H1 (cell line): Measurements from ENCODE around the gene TLL2. TPM values are rescaled to one million over a fixed set of nuclear protein-coding genes. Genes with fewer than 3 reads are reported as not detected.

Experiments used
- CTCF ChIA-PET: fragments of 300-600 bp; sonication (Branson Sonifier 250); formaldehyde crosslinking; loops from one replicate; lab custom pipeline; 2021; ENCODE audit not compliant: partially characterized antibody; lab: Charles Lee
- POLR2A ChIA-PET: fragments of 300-600 bp; sonication (Branson Sonifier 250); formaldehyde crosslinking; loops from one replicate; lab custom pipeline; 2021; ENCODE audit warnings: inconsistent platforms; ENCODE audit not compliant: partially characterized antibody; lab: Charles Lee
- DNase-seq, 2 experiments: peaks; one replicate each; pipeline versions ENCODE4 v3.0.0 to v3.0.0-alpha.2; 2010 to 2022; ENCODE audit warnings: low spot score in 2 of 2, low read depth in 1 of 2, mixed read lengths in 1 of 2
- FAIRE-seq: peaks from 2 replicates; lab custom pipeline; 2011; peaks lifted over from hg19 to GRCh38; lab: Jason Lieb, UNC
- H2AFZ ChIP-seq: 2 replicates; pipeline ENCODE4 v1.8.1; 2012; ENCODE audit warnings: low read length, inconsistent platforms
- H2AK5ac ChIP-seq: 2 replicates; pipeline ENCODE4 v1.6.1; 2013; ENCODE audit warnings: low read depth, low read length
- H2BK120ac ChIP-seq: replicated peaks from 2 replicates; pipeline ENCODE3; 2013; ENCODE audit warnings: low read depth, low read length, inconsistent platforms
- H2BK12ac ChIP-seq: 2 replicates; pipeline ENCODE4 v1.6.1; 2013; ENCODE audit warnings: low read depth, low read length
- H2BK15ac ChIP-seq: 2 replicates; pipeline ENCODE4 v1.6.1; 2013; ENCODE audit warnings: low read length
- H2BK20ac ChIP-seq: 2 replicates; pipeline ENCODE4 v1.6.1; 2013; ENCODE audit warnings: low read length
- H2BK5ac ChIP-seq: 2 replicates; pipeline ENCODE4 v1.6.1; 2013; ENCODE audit warnings: low read depth, low read length
- H3K14ac ChIP-seq: 2 replicates; pipeline ENCODE4 v1.6.1; 2013; ENCODE audit warnings: inconsistent platforms; ENCODE audit not compliant: insufficient read length
- H3K18ac ChIP-seq: 2 replicates; pipeline ENCODE4 v1.6.1; 2013; ENCODE audit warnings: low read length; ENCODE audit errors: extremely low read depth
- H3K23ac ChIP-seq: 2 replicates; pipeline ENCODE4 v1.6.1; 2013; ENCODE audit warnings: inconsistent platforms; ENCODE audit not compliant: insufficient read length
- H3K23me2 ChIP-seq: 2 replicates; pipeline ENCODE4 v1.6.1; 2013; ENCODE audit warnings: low read depth, low read length
- H3K27ac ChIP-seq: 2 replicates; pipeline ENCODE4 v1.6.1; 2011; ENCODE audit warnings: low read depth, low read length, inconsistent platforms
- H3K27me3 ChIP-seq, 4 experiments: replicated peaks in 1 of 4; 1 replicate in 1 of 4; 2 replicates in 3 of 4; pipeline versions ENCODE4 v1.6.1 to v1.8.1; 2011 to 2013; ENCODE audit warnings: low read length in 3 of 4, mild to moderate bottlenecking in 3 of 4, inconsistent platforms in 2 of 4, mixed read lengths in 2 of 4, moderate library complexity in 1 of 4; ENCODE audit not compliant: control insufficient read depth in 3 of 4, insufficient read depth in 3 of 4; ENCODE audit errors: extremely low read depth in 1 of 4
- H3K36me3 ChIP-seq, 4 experiments: 2 replicates each; pipeline versions ENCODE4 v1.6.1 to v1.8.1; 2011 to 2013; ENCODE audit warnings: mild to moderate bottlenecking in 4 of 4, low read length in 3 of 4, moderate library complexity in 2 of 4, control low read depth in 1 of 4, inconsistent platforms in 1 of 4; ENCODE audit not compliant: insufficient read depth in 4 of 4, control insufficient read depth in 2 of 4
- H3K4ac ChIP-seq: replicated peaks from 2 replicates; pipeline ENCODE3; 2013; ENCODE audit warnings: low read length, low read depth, mixed read lengths, inconsistent platforms; ENCODE audit not compliant: insufficient read length
- H3K4me1 ChIP-seq, 4 experiments: replicated peaks in 1 of 4; 1 replicate in 1 of 4; 2 replicates in 3 of 4; pipeline versions ENCODE4 v1.6.1 to v1.8.1; 2011 to 2013; ENCODE audit warnings: low read length in 3 of 4, inconsistent platforms in 2 of 4, mixed read lengths in 1 of 4; ENCODE audit not compliant: insufficient read depth in 4 of 4, control insufficient read depth in 3 of 4
- H3K4me2 ChIP-seq, 2 experiments: 2 replicates each; pipeline versions ENCODE4 v1.6.1 to v1.8.1; 2011 to 2013; ENCODE audit warnings: low read depth in 2 of 2, low read length in 2 of 2, control low read depth in 1 of 2, inconsistent platforms in 1 of 2, mild to moderate bottlenecking in 1 of 2; ENCODE audit not compliant: insufficient read depth in 1 of 2
- H3K4me3 ChIP-seq, 4 experiments: fragments of 200-600, 300-600 bp in 1 of 4; sonication (generic), shearing (Covaris generic), sonication (Bioruptor Twin) in 1 of 4; 2 replicates each; pipeline versions ENCODE4 v1.5.1 to v1.8.1; 2011 to 2016; ENCODE audit warnings: low read length in 4 of 4, low read depth in 3 of 4, control low read depth in 2 of 4, inconsistent platforms in 2 of 4, mild to moderate bottlenecking in 2 of 4, mixed read lengths in 1 of 4, moderate library complexity in 1 of 4; ENCODE audit not compliant: insufficient read depth in 2 of 4; ENCODE audit errors: extremely low read depth in 1 of 4
- H3K56ac ChIP-seq: replicated peaks from 2 replicates; pipeline ENCODE3; 2013; ENCODE audit warnings: low read depth, mild to moderate bottlenecking, mixed read lengths, low read length, inconsistent platforms; ENCODE audit not compliant: insufficient read length
- H3K79me1 ChIP-seq: 2 replicates; pipeline ENCODE4 v1.6.1; 2013; ENCODE audit warnings: low read depth, low read length, control low read depth
- H3K79me2 ChIP-seq, 2 experiments: 2 replicates each; pipeline versions ENCODE4 v1.6.1 to v1.8.1; 2012 to 2013; ENCODE audit warnings: low read length in 2 of 2, mild to moderate bottlenecking in 2 of 2, inconsistent platforms in 1 of 2; ENCODE audit not compliant: insufficient read depth in 2 of 2, control insufficient read depth in 1 of 2
- H3K9ac ChIP-seq, 4 experiments: replicated peaks in 1 of 4; 1 replicate in 1 of 4; 2 replicates in 3 of 4; pipeline versions ENCODE4 v1.6.1 to v1.8.1; 2011 to 2013; ENCODE audit warnings: low read depth in 3 of 4, low read length in 3 of 4, control low read depth in 2 of 4, mild to moderate bottlenecking in 2 of 4, moderate library complexity in 2 of 4, inconsistent platforms in 1 of 4; ENCODE audit errors: extremely low read depth in 1 of 4
- H3K9me3 ChIP-seq, 2 experiments: 2 replicates each; pipeline versions ENCODE4 v1.6.1 to v1.8.1; 2012 to 2013; ENCODE audit warnings: mild to moderate bottlenecking in 2 of 2, moderate library complexity in 2 of 2, control low read depth in 1 of 2, inconsistent platforms in 1 of 2, low read depth in 1 of 2, low read length in 1 of 2, mixed read lengths in 1 of 2; ENCODE audit not compliant: insufficient read depth in 2 of 2
- H4K20me1 ChIP-seq, 2 experiments: replicated peaks in 1 of 2; 2 replicates each; pipeline versions ENCODE3 to v1.8.1; 2011 to 2013; ENCODE audit warnings: inconsistent platforms in 2 of 2, low read length in 2 of 2, mild to moderate bottlenecking in 1 of 2; ENCODE audit not compliant: insufficient read depth in 2 of 2, control insufficient read depth in 1 of 2
- H4K5ac ChIP-seq: 2 replicates; pipeline ENCODE4 v1.6.1; 2013; ENCODE audit warnings: low read length, low read depth, mixed read lengths, inconsistent platforms; ENCODE audit not compliant: insufficient read length
- H4K8ac ChIP-seq: 2 replicates; pipeline ENCODE4 v1.8.0; 2013; ENCODE audit warnings: mild to moderate bottlenecking, moderate library complexity, low read length, inconsistent platforms; ENCODE audit not compliant: insufficient read depth; ENCODE audit errors: extremely low read depth
- H4K91ac ChIP-seq: replicated peaks from 2 replicates; pipeline ENCODE3; 2013; ENCODE audit warnings: low read length, mixed read lengths, inconsistent platforms; ENCODE audit not compliant: insufficient read length
- EGR1 ChIP-seq: IDR thresholded peaks from 2 replicates; pipeline ENCODE4 v1.6.1; 2011; ENCODE audit warnings: low read depth, low read length, borderline replicate concordance
- GTF2F1 ChIP-seq: IDR thresholded peaks from 2 replicates; pipeline ENCODE4 v1.6.1; 2012; ENCODE audit warnings: low read depth, low read length, improper control_type of control experiment, borderline replicate concordance
- HDAC2 ChIP-seq, 2 experiments: fragments of 300-600 bp in 1 of 2; sonication (generic) in 1 of 2; IDR thresholded peaks; 2 replicates each; pipeline ENCODE4 v1.6.1; 2011 to 2012; ENCODE audit warnings: low read depth in 2 of 2, low read length in 2 of 2, mild to moderate bottlenecking in 2 of 2, moderate library complexity in 2 of 2, borderline replicate concordance in 1 of 2, inconsistent platforms in 1 of 2
- HDAC6 ChIP-seq: IDR thresholded peaks from one replicate; pipeline ENCODE4 v1.7.1; 2012; ENCODE audit warnings: low read depth, mild to moderate bottlenecking, inconsistent platforms, low read length, moderate library complexity
- JUN ChIP-seq: IDR thresholded peaks from 2 replicates; pipeline ENCODE4 v1.6.1; 2011; ENCODE audit warnings: low read depth, mild to moderate bottlenecking, improper control_type of control experiment, low read length
- KDM4A ChIP-seq: IDR thresholded peaks from one replicate; pipeline ENCODE4 v1.7.1; 2012; ENCODE audit warnings: low read depth, mild to moderate bottlenecking, moderate library complexity, low read length, inconsistent platforms; ENCODE audit not compliant: severe bottlenecking
- KDM5A ChIP-seq: fragments of 200-600 bp; IDR thresholded peaks from 2 replicates; pipeline ENCODE4 v1.7.1; 2012; ENCODE audit warnings: mild to moderate bottlenecking, low read length, inconsistent platforms, mixed read lengths
- NANOG ChIP-seq: IDR thresholded peaks from 2 replicates; pipeline ENCODE4 v1.6.1; 2011; ENCODE audit warnings: low read length, low read depth, mild to moderate bottlenecking, inconsistent platforms; ENCODE audit not compliant: insufficient read depth, poor library complexity, severe bottlenecking
- RAD21 ChIP-seq, 2 experiments: IDR thresholded peaks in 1 of 2; conservative IDR thresholded peaks in 1 of 2; 2 replicates each; pipeline ENCODE4 v1.6.1; 2011; ENCODE audit warnings: low read depth in 2 of 2, low read length in 2 of 2, improper control_type of control experiment in 1 of 2, inconsistent platforms in 1 of 2, mild to moderate bottlenecking in 1 of 2, moderate library complexity in 1 of 2
- RFX5 ChIP-seq: IDR thresholded peaks from 2 replicates; pipeline ENCODE4 v1.6.1; 2011; ENCODE audit warnings: low read depth, low read length, improper control_type of control experiment, borderline replicate concordance
- SIRT6 ChIP-seq: IDR thresholded peaks from one replicate; pipeline ENCODE4 v1.7.1; 2012; ENCODE audit warnings: low read length, inconsistent platforms
- TEAD4 ChIP-seq: IDR thresholded peaks from 2 replicates; pipeline ENCODE4 v1.6.1; 2012; ENCODE audit warnings: low read depth, low read length, inconsistent platforms, mixed read lengths
- USF2 ChIP-seq: IDR thresholded peaks from 2 replicates; pipeline ENCODE4 v1.6.1; 2011; ENCODE audit warnings: low read length, improper control_type of control experiment
- WGBS, 2 experiments: shearing (Covaris generic) in 1 of 2; methylation state at CpG; one replicate each; pipeline versions ENCODE4 v1.1.6 to v1.1.7; 2013 to 2015; ENCODE audit warnings: low lambda C conversion rate in 2 of 2, mixed read lengths in 2 of 2, inconsistent platforms in 1 of 2, low coverage in 1 of 2, missing lambda C conversion rate in 1 of 2; ENCODE audit not compliant: insufficient replicate concordance in 2 of 2, insufficient coverage in 1 of 2, insufficient read length in 1 of 2; ENCODE audit errors: extremely low coverage in 1 of 2, missing lambda C conversion rate in 1 of 2; 5-methylcytosine and 5-hydroxymethylcytosine counted together
- polyA plus RNA-seq, 7 experiments: library from polyadenylated mRNA; depleted of rRNA in 3 of 7; stranded (reverse) in 5 of 7; unstranded in 2 of 7; fragments of >200 nt in 5 of 7; fragments of 200-250 nt in 2 of 7; gene quantifications; 1 replicate in 5 of 7; 2 replicates in 1 of 7; 4 replicates in 1 of 7; pipeline versions ENCODE4 v1.2.1 to v1.2.3, GENCODE V29; 2011 to 2013; ENCODE audit warnings: missing spikeins in 2 of 7, mixed read lengths in 2 of 7
- total RNA-seq: library from RNA; stranded (reverse); fragmentation: NEBNext Ultra II Directional; extraction: Animal tissue kit (Norgen Biotek cat#: 25700); gene quantifications from 2 replicates; pipeline ENCODE4 v1.2.1, GENCODE V29; 2021

Gene TLL2
- total and polyA plus RNA-seq, 2 of the 8 experiments (the other 6 are each of a cell fraction or from before 2014, with no cell fraction given), result 2.4 to 3.2 TPM

DNA sequence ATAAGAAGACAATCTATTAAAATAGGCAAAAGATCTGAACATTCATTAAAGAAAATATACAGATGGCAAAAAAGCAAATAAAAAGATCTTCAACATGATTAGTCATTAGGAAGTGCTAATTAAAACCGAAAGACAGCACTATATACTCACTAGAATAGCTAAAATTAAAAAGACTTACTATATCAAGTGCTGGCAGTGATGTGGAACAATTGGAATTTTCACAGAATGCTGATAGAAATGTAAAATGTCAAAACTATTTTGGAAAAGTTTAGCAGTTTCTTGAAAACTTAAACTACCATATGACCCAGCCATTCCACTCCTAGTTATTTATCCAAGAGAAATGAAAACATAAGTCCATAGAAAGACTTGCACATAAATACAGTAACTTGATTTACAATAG lies 25.0 kb upstream of the TLL2 start:
- Histone ChIP-seq H3K4me3 (no peak overlapping the region), H3K14ac (no peak overlapping the region), H4K5ac (no peak overlapping the region), H3K4ac (no peak overlapping the region), H3K9me3 (no peaks in the 10 kb centered on the region), H4K8ac (no peak overlapping the region), H3K27me3 (no peaks in the 10 kb centered on the region), H2AFZ (no peak overlapping the region), H2BK5ac (no peak overlapping the region), H3K79me2 (peaks cover 0 to 7% of the 10 kb centered on the region in 2 experiments; a peak in 2 of 4 replicates), H3K27ac (no peak overlapping the region), H3K18ac (no peak overlapping the region), H2AK5ac (no peak overlapping the region), H3K4me2 (no peak overlapping the region), H3K9ac (no peak overlapping the region), H3K23ac (no peak overlapping the region), H3K56ac (no peak overlapping the region), H3K36me3 (peaks cover 2 to 20% (median 3%) of the 10 kb centered on the region in 4 experiments; a peak in 3 of 8 replicates), H2BK12ac (no peak overlapping the region), H2BK120ac (no peak overlapping the region), H2BK20ac (no peak overlapping the region), H3K23me2 (no peaks in the 10 kb centered on the region), H4K20me1 (peaks cover 0 to 3% of the 10 kb centered on the region in 2 experiments), H3K4me1 (no peaks in the 10 kb centered on the region), H3K79me1 (no peaks in the 10 kb centered on the region), H2BK15ac (no peak overlapping the region), H4K91ac (no peak overlapping the region)
- CTCF ChIA-PET, result interaction anchor here (1.0 kb wide), 1 partner anchor 18 kb away, joined by 4 read pairs; no protein-coding TSS in a partner anchor
- 100% methylated on average over 1 of the region's 1 CpG; no CpG with 5 or more reads in 1 of the 2 experiments for WGBS, 2 experiments
- FAIRE-seq (no peak), DNase-seq (no peak)
- POLR2A ChIA-PET, result no interaction called here
- no peak for TF ChIP-seq RFX5
- TF ChIP-seq HDAC6, result no peak
- TF ChIP-seq SIRT6, result no peak
- TF ChIP-seq NANOG, result no peak
- no peak for TF ChIP-seq USF2
- no peak for TF ChIP-seq JUN
- no peak for TF ChIP-seq KDM5A
- no peak for TF ChIP-seq TEAD4
- no peak for TF ChIP-seq RAD21 (IDR thresholded peaks at IDR 0.05 in 1 of 2, conservative IDR thresholded peaks at IDR 0.05 in 1 of 2; ENCODE audit: low read depth in 2 of 2, low read length in 2 of 2)
- TF ChIP-seq HDAC2 (IDR thresholded peaks at IDR 0.05; ENCODE audit: borderline replicate concordance in 1 of 2, low read depth in 2 of 2, low read length in 2 of 2), result no peak
- no peak for TF ChIP-seq KDM4A
- no peak for TF ChIP-seq EGR1
- TF ChIP-seq GTF2F1, result no peak
